ENCODE data around the gene FBLN7.

Gene FBLN7

GRCh38 chr2:112157472-112157871, 19.3 kb downstream of the FBLN7 start:
- DNase-seq (ENCODE audit: low read depth in 2 of 2): no peak

DNA sequence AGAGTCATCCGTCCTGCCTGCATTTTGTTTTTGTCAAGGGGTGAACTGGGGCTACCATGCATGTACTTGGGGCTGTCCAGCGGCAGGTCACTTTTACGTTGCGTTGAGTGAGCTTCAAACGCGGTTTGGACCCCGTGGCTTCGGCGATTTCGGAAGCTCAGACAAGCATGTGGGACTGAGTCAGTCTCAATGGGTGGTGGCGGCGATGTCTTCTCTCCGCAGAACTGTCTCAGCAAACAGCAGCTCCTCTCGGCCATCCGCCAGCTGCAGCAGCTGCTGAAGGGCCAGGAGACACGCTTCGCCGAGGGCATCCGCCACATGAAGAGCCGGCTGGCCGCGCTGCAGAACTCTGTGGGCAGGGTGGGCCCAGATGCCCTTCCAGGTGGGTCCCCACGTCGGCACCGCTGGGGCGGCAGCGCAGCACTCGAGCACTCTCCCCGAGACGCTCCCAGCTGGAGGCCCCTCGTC, 21.3 kb downstream of the FBLN7 start:
- no peak for DNase-seq (ENCODE audit: low read depth in 2 of 2)

DNA sequence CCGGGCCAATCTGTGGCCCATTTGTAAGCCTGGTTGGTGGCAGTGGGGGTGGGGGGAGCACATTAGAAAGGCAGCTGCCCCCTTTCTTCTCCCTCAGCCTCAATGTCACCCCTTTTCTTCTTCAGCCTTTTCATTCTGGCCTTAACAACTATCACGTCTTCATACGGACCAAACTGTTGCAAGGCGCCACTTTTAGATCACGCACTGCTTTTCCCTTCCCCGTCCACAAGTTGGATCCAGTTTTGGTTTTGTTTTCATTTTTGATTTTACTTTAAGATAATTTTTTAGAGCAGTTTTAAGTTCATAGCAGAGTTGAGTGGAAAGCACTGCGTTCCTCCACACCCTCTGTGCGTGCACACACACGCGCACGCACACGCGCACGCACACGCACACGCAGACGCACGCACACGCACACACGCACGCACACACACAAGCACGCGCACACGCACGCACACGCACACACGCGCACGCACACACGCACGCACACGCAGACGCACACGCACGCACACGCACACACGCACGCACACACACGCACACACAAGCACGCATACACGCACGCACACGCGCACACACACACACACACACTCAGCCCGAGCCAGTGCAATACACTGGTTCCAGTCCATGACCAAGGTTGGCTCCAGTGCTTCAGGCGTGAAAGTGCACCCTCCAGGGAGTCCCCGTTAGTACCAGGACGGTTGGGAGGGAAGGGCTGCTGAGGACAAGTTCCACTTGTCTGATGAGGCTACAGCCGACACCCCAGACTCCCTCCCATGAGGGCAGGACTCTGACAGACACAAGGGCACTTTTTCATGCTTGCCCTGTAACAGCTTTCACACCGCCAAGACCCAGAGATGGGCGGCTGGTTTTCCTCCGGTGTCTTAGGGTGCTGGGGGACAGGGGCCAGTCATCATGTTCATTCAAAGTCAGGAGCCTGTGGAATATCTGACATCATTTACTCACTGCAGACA, 22.4 kb downstream of the FBLN7 start:
- no peak for DNase-seq (ENCODE audit: low read depth in 2 of 2)

DNA sequence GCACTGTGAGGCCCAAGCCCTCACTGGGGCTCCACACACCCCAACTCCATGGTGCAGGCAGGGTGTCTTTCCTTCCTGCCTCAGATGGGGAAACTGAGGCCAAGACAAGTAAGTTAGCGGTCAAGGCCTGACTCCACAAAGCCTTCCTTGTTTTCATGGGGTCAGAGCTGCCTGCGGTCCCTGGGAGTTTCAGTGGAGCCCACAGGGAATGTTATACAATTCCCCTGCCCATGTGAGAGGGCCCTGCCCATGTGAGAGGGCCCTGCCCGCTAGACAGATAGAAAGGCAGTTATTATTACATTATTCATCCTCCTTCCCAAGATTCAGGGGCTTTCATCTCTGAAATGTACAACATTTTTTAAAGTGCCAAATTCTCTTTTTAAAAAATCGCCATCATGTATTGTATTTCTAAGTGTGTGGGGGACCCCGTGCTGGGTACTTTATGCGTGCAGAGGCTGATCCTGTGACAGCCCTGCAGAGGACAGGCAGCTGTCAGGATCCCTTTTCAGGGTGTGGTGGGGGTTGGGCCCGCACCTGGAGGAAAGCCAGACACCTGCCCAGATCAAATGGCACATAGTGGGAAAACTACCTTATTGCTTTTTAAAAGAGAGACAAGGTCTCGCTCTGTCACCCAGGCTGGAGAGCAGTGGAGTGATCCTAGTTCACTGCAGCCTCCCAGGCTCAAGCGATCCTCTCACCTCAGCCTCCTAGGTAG, 23.4 kb downstream of the FBLN7 start:
- no peak for DNase-seq (ENCODE audit: low read depth in 2 of 2)

DNA sequence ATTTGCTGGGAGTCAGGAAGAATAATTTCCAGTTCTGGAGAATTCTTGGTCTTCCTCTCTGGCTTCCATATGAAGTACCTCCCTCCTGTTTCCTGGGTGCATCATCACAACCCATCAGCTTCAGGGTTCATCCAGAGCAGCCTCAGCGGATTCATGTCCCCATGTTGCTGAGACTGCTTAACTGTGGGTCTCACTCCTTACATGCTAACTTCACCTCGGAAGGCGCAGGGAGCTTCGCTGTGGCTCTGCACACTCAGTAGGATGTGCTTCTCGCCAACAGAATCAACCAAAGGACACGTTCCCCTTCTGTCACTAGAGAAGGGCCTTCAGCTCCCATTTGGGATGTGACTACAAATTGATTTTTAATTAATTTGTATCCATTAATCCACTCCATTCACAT, 24.2 kb downstream of the FBLN7 start:
- no peak for DNase-seq (ENCODE audit: low read depth in 2 of 2)

GRCh38 chr2:112162956-112163355, 24.8 kb downstream of the FBLN7 start:
- no peak for DNase-seq (ENCODE audit: low read depth in 2 of 2)

GRCh38 chr2:112163541-112163981, 25.4 kb downstream of the FBLN7 start:
- DNase-seq (ENCODE audit: low read depth in 2 of 2): no peak

- DNase-seq (ENCODE audit: low read depth in 2 of 2): no peak
These were observed 26.7 kb downstream of the FBLN7 start for GRCh38 chr2:112164876-112165275.

DNA sequence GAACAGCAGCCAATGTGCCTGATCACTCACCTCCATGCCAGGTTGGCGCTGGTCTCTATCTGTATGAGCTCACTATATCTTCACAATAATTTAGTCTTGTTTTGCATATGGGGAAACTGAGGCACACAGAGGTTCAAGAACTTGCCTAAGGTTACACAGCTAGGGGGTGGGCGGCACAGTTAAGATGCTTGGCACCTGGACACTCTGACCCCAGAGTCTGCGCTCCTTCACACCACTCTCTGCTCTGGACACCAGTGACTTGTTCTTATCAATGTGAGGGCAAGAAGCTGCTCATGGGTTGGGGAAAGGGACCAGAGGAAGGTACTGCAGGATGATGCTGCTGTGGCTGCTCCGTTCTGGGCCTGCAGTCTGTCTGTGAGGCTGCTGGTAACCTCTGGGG, 27.1 kb downstream of the FBLN7 start:
- no peak for DNase-seq (ENCODE audit: low read depth in 2 of 2)

DNA sequence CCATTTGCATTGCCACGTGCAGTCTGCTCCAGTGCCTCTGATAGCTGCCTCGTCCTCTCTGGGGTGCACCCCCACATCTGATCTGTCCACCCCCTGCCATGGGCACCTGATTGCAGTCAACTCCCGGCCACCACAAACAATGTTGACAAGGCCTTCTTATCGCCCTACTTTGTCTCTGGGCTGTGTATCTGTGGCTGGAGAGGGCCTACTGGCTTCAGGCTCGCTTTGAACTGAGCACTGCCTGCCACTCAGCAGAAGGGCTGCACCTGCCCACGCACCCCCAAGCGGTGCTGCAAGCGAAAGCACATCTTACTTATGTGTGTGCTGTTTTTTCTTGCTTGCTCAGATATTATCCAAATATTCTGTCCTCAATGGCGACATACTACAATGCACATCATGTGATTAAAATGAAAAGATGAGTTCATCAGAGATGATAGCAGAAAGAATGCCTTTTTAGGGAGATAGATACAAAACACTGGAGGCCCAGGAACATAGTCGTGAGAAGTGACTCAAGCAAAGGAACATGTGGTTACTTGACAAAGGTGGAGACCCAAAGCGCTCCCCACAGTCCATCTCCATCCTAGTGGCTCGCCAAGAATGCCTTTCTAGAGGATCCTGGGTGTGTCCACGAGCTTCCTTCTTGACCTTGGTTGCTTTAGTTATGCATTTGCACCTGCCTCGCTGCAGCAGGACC, 28.8 kb downstream of the FBLN7 start:
- DNase-seq (ENCODE audit: low read depth in 2 of 2): no peak

DNA sequence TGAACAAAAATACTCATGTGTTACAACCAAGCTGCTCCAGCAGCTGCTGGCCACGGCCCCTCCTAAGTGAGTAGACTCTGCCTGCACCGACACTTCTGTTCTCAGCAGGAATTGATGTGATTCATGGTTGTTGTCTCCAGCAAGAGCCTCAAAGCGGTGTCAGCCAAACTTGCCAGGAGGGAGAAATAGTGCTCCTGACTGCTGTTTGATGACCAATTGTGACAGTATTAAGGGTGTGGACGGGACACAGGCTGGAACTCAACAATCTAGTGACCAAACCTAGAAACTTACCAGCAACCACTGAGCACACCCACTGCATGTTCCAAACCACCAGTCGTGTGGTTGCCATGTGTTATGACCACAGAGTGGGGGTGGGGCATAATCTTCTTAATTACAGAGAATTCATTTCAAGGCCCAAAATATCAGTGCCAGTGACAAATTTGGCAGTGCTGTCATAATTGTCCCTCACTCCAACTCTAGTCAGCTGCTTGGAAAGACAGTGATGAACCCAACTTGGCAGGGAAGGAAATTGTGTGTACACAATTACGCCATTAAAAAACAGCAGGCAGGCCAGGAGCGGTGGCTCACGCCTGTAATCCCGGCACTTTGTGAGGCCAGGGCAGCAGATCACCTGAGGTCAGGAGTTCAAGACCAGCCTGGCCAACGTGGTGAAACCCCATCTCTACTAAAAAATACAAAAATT, 30.4 kb downstream of the FBLN7 start:
- DNase-seq (ENCODE audit: low read depth in 2 of 2): no peak

DNA sequence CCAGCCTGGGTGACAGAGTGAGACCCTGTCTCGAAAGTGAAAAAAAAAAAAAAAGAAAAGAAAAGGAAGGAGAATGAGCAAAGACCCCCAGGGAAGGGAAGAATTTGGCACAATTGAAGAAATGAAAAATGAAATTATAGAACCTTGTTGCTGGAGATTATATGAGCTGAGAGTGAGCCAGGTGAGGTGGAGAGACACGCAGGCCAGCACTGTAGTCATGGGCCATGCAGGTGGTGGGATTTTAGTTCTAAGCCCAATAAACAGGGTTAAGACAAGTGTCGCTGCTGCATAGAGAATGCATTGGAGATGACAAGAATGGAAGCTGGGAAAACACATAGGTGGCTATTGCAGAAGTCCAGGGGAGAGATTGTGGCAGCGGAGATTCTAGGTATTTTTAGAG, 32.3 kb downstream of the FBLN7 start:
- no peak for DNase-seq (ENCODE audit: low read depth in 2 of 2)

GRCh38 chr2:112173646-112174319, 35.6 kb downstream of the FBLN7 start:
- no peak for DNase-seq (ENCODE audit: low read depth in 2 of 2)

DNA sequence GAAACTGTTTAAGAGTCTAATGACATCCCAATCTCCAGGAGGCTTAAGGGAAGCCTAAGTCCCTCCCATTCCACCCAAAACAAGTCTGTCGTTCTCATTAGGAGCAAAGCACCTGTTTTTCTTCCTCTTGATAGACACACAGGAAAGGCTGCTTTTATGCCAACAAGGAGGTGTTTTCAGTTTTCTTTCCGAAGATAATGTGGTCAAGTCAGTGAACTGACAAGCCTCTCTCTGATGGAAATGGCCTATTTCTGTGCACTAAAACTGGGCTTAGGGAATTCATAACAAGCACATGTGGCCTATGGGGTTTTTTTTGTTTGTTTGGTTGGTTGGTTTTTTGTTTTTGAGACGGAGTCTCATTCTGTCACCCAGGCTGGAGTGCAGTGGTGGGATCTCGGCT, 36.2 kb downstream of the FBLN7 start:
- no peak for DNase-seq (ENCODE audit: low read depth in 2 of 2)

- DNase-seq (ENCODE audit: low read depth in 2 of 2): no peak
These were observed 37.1 kb downstream of the FBLN7 start for GRCh38 chr2:112175333-112175732.

DNA sequence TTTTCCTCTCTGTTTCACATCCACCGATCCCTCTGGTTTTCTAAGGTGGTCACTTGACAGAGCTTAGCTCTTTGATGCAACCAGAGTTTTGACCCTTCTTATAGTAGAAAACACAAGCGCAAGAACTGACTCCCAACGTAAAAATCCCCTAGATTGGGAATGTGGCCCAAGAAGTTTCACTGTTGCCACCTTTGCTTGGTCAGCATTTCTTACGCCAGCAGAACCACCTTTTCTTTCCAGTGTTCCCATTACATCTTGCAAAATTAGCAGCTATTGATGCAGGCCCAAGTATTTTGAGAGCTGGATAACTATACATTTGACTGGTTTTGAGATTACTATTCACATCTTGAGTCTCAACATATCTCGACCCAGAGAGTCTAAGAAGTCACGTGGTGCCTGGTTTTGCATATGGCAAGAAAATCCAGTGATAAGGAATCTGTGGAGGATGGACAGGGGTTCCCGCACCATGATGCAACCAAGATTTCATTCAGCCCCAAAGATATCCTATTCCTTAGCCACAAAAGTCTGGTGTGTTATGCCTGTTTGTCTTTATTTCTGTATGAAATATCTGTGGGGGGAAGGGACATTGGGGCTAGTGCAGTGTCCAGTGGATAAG, 37.9 kb downstream of the FBLN7 start:
- no peak for DNase-seq (ENCODE audit: low read depth in 2 of 2)

DNA sequence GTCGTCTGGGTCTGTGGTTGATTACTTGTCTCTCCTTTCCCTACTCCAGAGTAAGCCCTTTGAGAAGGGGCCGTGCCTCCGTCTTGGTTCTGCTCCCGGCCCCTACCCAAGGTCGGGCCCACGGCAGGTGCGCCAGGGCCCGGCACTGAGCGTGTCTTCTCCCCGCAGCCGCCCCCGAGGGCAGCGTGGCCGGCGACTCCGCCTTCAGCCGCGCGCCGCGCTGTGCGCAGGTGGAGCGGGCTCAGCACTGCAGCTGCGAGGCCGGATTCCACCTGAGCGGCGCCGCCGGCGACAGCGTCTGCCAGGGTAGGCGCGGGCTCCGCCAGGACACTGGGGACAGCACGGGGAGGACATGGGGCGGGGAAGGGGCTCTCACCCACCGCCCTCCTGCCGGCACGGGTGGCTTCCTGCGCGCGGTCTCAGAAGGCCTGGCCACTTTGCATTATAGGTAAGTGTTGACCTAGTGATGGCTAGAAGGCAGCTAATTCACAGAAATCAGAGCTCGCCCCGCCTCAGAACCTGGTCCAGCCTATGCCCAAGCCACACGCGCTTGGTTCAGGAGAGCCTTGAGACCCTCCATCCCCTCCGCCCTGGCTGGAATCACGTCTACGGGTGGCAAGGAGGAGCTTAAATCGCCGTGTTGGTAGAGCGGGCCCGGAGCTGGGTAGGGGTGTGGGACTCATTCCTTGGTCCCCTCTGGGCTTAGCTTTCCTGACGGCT, 43.5 kb downstream of the FBLN7 start:
- DNase-seq (ENCODE audit: low read depth in 2 of 2): peak; percentile 52

DNA sequence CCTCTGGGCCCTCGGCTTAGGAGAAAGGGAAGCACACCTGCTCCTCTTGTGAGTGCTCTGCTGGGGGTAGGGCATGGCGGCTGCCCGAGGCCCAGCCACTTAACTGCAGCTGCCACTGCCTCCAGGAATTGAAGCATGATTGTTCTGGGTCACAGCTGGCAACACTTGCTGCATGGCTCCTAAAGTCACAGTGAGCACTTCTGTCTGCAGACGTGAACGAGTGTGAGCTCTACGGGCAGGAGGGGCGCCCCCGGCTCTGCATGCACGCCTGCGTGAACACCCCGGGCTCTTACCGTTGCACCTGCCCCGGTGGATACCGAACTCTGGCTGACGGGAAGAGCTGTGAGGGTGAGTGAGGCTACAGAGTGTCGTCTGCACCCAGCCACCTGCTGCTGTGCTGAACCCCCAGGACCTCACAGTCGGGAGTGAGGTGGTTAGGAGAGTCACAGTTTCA, 44.4 kb downstream of the FBLN7 start:
- DNase-seq (ENCODE audit: low read depth in 2 of 2): no peak

DNA sequence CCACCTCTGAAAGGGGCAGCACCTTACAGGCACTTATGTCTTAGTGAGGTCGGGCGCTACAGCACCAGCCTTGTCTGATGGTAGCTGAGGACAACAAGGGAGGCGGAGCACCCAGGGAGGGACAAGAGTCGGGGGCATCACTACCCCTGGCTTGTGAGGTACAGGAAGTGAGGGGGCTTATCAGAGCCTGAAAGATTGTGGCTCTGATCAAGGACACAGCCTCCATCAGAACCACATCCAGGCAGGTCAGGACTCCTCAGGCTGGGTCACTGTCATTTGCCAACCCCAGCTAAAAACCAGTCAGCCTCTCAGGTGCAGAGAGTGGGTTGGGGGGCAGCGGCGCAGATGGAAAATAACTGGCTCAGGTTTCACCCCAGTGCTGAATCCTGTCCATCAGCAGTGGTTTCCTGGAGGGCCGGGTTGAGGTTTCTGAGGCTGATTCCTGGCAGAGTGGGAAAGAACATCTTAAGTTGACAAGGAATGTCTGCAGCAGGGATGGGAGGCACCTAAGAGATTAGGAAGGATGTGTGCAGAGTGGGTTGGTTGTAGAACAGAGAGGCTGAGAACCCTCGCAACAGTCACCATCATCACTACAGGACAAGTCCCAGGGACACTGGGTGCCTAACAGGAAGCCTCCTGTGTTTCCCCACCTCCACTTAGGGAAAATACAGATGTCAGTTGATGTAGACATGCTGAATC, 45.3 kb downstream of the FBLN7 start:
- DNase-seq (ENCODE audit: low read depth in 2 of 2): no peak
